Activated CD4-positive, alpha-beta T cell treated with anti-CD3 and anti-CD28 coated beads for 36 hours (primary cell): ENCODE measurements around the gene RAI1. TPM values are rescaled to one million over a fixed set of nuclear protein-coding genes. Genes with fewer than 3 reads are reported as not detected.
A peak's percentile ranks its signal among the peaks of the same experiment; 100 is the strongest.

Source experiments
- ATAC-seq: fragments of 200-7000 bp; cut with Tn5 transposase; one replicate; pipeline ENCODE4 v1.10.0; 2021; ENCODE audit warnings: mild to moderate bottlenecking, moderate library complexity
- CTCF ChIA-PET: fragments of 350-600 bp; sonication (Branson Sonifier 250); formaldehyde crosslinking; loops from one replicate; lab custom pipeline; 2021; ENCODE audit warnings: antibody characterized with exemption; lab: Charles Lee
- POLR2A ChIA-PET: fragments of 350-600 bp; sonication (Branson Sonifier 250); formaldehyde crosslinking; loops from one replicate; lab custom pipeline; 2021; ENCODE audit warnings: antibody characterized with exemption, inconsistent platforms; lab: Charles Lee
- DNase-seq: peaks from one replicate; pipeline ENCODE4 v3.0.0-alpha.2; 2020
- H3K27ac Mint-ChIP-seq: one replicate; pipeline ENCODE4 v1.8.0; 2021; ENCODE audit warnings: mixed read lengths
- H3K27me3 Mint-ChIP-seq: one replicate; pipeline ENCODE4 v1.8.0; 2021; ENCODE audit warnings: mixed read lengths
- H3K36me3 Mint-ChIP-seq: one replicate; pipeline ENCODE4 v1.8.0; 2021; ENCODE audit warnings: low read depth, mixed read lengths
- H3K4me1 Mint-ChIP-seq: one replicate; pipeline ENCODE4 v1.8.0; 2021; ENCODE audit warnings: mixed read lengths
- H3K4me3 Mint-ChIP-seq: one replicate; pipeline ENCODE4 v1.8.0; 2021; ENCODE audit warnings: mild to moderate bottlenecking, moderate library complexity, mixed read lengths
- H3K9me3 Mint-ChIP-seq: one replicate; pipeline ENCODE4 v1.8.0; 2021; ENCODE audit warnings: low read depth, mixed read lengths
- intact Hi-C, 2 experiments: fragments of 100-400 bp; cut with DNase I in 1 of 2; cut with micrococcal nuclease in 1 of 2; formaldehyde crosslinking; loops; one replicate each; pipeline versions ENCODE4 v1.14.2 to v1.15.1; 2022 to 2024; cut with DNase I, micrococcal nuclease
- total RNA-seq, 2 experiments: library from RNA; stranded (reverse); gene quantifications; one replicate each; pipeline ENCODE4 v1.2.3, GENCODE V29; 2021

RAI1 gene
- total RNA-seq, 2 experiments from 2014 or later: 13.6 to 16.4 TPM

- Mint-ChIP-seq H3K36me3 (peaks cover 41% of the 10 kb centered on the region), H3K27me3 (no peaks in the 10 kb centered on the region), H3K4me3 (no peak overlapping the region), H3K27ac (no peak overlapping the region), H3K9me3 (no peaks in the 10 kb centered on the region), H3K4me1 (peaks cover 66% of the 10 kb centered on the region)
- intact Hi-C loops: no loop called here
- DNase-seq: no peak
- no peak for ATAC-seq
- ChIA-PET POLR2A (interaction anchor here (1.2 kb wide), 1 partner anchor 10 kb away, joined by 4 read pairs; no protein-coding TSS in a partner anchor), CTCF (interaction anchor here (0.7 kb wide), 1 partner anchor 1446 kb away, joined by 3 read pairs; no protein-coding TSS in a partner anchor)
These were observed 150.2 kb downstream of the RAI1 start for GRCh38 chr17:17831208-17832031.

- no peak overlapping the region for H3K27ac Mint-ChIP-seq
- no peak for ATAC-seq
- H3K4me1 Mint-ChIP-seq: peaks cover 61% of the 10 kb centered on the region
- no peaks in the 10 kb centered on the region for H3K9me3 Mint-ChIP-seq
- H3K27me3 Mint-ChIP-seq: no peaks in the 10 kb centered on the region
- intact Hi-C loops: no loop called here
- POLR2A ChIA-PET: interaction anchor here (0.6 to 1.2 kb wide), 2 partner anchors 11 to 23 kb away, joined by 3 to 4 read pairs; no protein-coding TSS in a partner anchor
- H3K36me3 Mint-ChIP-seq: peaks cover 39% of the 10 kb centered on the region
- no peak overlapping the region for H3K4me3 Mint-ChIP-seq
- no peak for DNase-seq
- CTCF ChIA-PET: no interaction called here
These were observed 150.7 kb downstream of the RAI1 start for GRCh38 chr17:17832032-17832363.

GRCh38 chr17:17833658-17834357, 152.6 kb downstream of the RAI1 start:
- H3K27me3 Mint-ChIP-seq: no peaks in the 10 kb centered on the region
- peaks cover 64% of the 10 kb centered on the region for H3K4me1 Mint-ChIP-seq
- H3K9me3 Mint-ChIP-seq: no peaks in the 10 kb centered on the region
- H3K27ac Mint-ChIP-seq: peak overlapping the region; percentile 98
- intact Hi-C loops: no loop called here
- peak overlapping the region; percentile 94 for H3K4me3 Mint-ChIP-seq
- ChIA-PET POLR2A (interaction anchor here (0.6 to 1.9 kb wide), 3 partner anchors 9 to 45 kb away, joined by 3 to 9 read pairs (median 4); no protein-coding TSS in a partner anchor), CTCF (interaction anchor here (0.9 to 1.7 kb wide), 6 partner anchors 10 to 152 kb away, joined by 3 to 9 read pairs (median 4); no protein-coding TSS in a partner anchor)
- no peak for ATAC-seq
- H3K36me3 Mint-ChIP-seq: peaks cover 39% of the 10 kb centered on the region
- DNase-seq: no peak

GRCh38 chr17:17834974-17835373, 153.7 kb downstream of the RAI1 start:
- no peaks in the 10 kb centered on the region for H3K9me3 Mint-ChIP-seq
- peaks cover 39% of the 10 kb centered on the region for H3K36me3 Mint-ChIP-seq
- ChIA-PET POLR2A (interaction anchor here (1.3 to 1.9 kb wide), 2 partner anchors 10 to 15 kb away, joined by 4 to 9 read pairs; no protein-coding TSS in a partner anchor), CTCF (interaction anchor here (0.6 to 2.7 kb wide), 4 partner anchors 12 to 153 kb away, joined by 4 to 16 read pairs (median 7); no protein-coding TSS in a partner anchor)
- no peaks in the 10 kb centered on the region for H3K27me3 Mint-ChIP-seq
- intact Hi-C loops: loop anchor here (5.0 kb wide), 3 partner anchors 83 to 793 kb away; partner anchors contain the start of genes MPRIP (in 1 of the 2) and RAI1 (in 1 of the 2)
- no peak for ATAC-seq
- peaks cover 70% of the 10 kb centered on the region for H3K4me1 Mint-ChIP-seq
- H3K27ac Mint-ChIP-seq: peak overlapping the region; percentile 98
- peak overlapping the region; percentile 94 for H3K4me3 Mint-ChIP-seq
- no peak for DNase-seq

- CTCF ChIA-PET: interaction anchor here (0.7 to 2.7 kb wide), 6 partner anchors 14 to 83 kb away, joined by 3 to 16 read pairs (median 6); no protein-coding TSS in a partner anchor
- Mint-ChIP-seq H3K27ac (peak overlapping the region; percentile 98), H3K9me3 (no peaks in the 10 kb centered on the region), H3K4me1 (peaks cover 71% of the 10 kb centered on the region), H3K4me3 (peak overlapping the region; percentile 94), H3K27me3 (no peaks in the 10 kb centered on the region), H3K36me3 (peaks cover 39% of the 10 kb centered on the region)
- peak; percentile 50 for DNase-seq
- intact Hi-C loops: loop anchor here (1.0 to 5.0 kb wide), 13 partner anchors 11 to 793 kb away; partner anchors contain the start of genes ALKBH5 (in 1 of the 2), ATPAF2 (in 1 of the 2), COPS3 (in 1 of the 2) and DRG2 (in 1 of the 2)
- POLR2A ChIA-PET: interaction anchor here (0.7 to 1.9 kb wide), 12 partner anchors 8 to 154 kb away, joined by 3 to 31 read pairs (median 6); partner anchors contain the start of genes DRC3 and TOM1L2
- ATAC-seq: no peak
These were observed 154.4 kb downstream of the RAI1 start for GRCh38 chr17:17835415-17836249.

- ATAC-seq: peak; percentile 74
- Mint-ChIP-seq H3K27ac (peak overlapping the region; percentile 98), H3K4me1 (peaks cover 74% of the 10 kb centered on the region), H3K4me3 (peak overlapping the region; percentile 94), H3K36me3 (peaks cover 36% of the 10 kb centered on the region), H3K9me3 (no peaks in the 10 kb centered on the region), H3K27me3 (no peaks in the 10 kb centered on the region)
- DNase-seq: peak; percentile 99
- intact Hi-C loops: loop anchor here (1.0 to 5.0 kb wide), 13 partner anchors 12 to 794 kb away; partner anchors contain the start of genes ALKBH5 (in 1 of the 2), ATPAF2 (in 1 of the 2), COPS3 (in 1 of the 2) and DRG2 (in 1 of the 2)
- ChIA-PET POLR2A (interaction anchor here (0.6 to 1.9 kb wide), 14 partner anchors 9 to 154 kb away, joined by 3 to 31 read pairs (median 6); partner anchors contain the start of genes DRC3 and TOM1L2), CTCF (interaction anchor here (0.6 to 2.7 kb wide), 9 partner anchors 13 to 153 kb away, joined by 3 to 16 read pairs (median 4); no protein-coding TSS in a partner anchor)
These were observed 155.1 kb downstream of the RAI1 start for GRCh38 chr17:17836250-17836817.

GRCh38 chr17:17836818-17837379, 155.6 kb downstream of the RAI1 start, which contains the start of gene SREBF1:
Gene SREBF1, minus strand, starts transcription at chr17:17836986. Its CDS starts 169 bp downstream, at chr17:17836817.
- no peaks in the 10 kb centered on the region for H3K27me3 Mint-ChIP-seq
- peaks cover 71% of the 10 kb centered on the region for H3K4me1 Mint-ChIP-seq
- peak; percentile 30 for ATAC-seq
- H3K9me3 Mint-ChIP-seq: no peaks in the 10 kb centered on the region
- peak within 1 kb of the TSS; percentile 94 for H3K4me3 Mint-ChIP-seq
- intact Hi-C loops: loop anchor here (1.0 to 5.0 kb wide), 14 partner anchors 12 to 795 kb away; partner anchors contain the start of genes ALKBH5 (in 1 of the 2), ATPAF2 (in 1 of the 2), COPS3 (in 1 of the 2) and DRG2 (in 1 of the 2)
- peak; percentile 85 for DNase-seq
- POLR2A ChIA-PET: interaction anchor here (0.6 to 2.6 kb wide), 15 partner anchors 9 to 341 kb away, joined by 3 to 31 read pairs (median 6); partner anchors contain the start of genes DRC3, RASD1 and TOM1L2
- H3K36me3 Mint-ChIP-seq: peaks cover 36% of the 10 kb centered on the region
- CTCF ChIA-PET: interaction anchor here (0.6 to 2.7 kb wide), 11 partner anchors 12 to 1483 kb away, joined by 3 to 16 read pairs (median 4); no protein-coding TSS in a partner anchor
- peak within 1 kb of the TSS; percentile 98 for H3K27ac Mint-ChIP-seq

GRCh38 chr17:17837380-17837821, 156.1 kb downstream of the RAI1 start:
- ATAC-seq (no peak), DNase-seq (peak; percentile 40)
- intact Hi-C loops: loop anchor here (1.0 to 5.0 kb wide), 5 partner anchors 85 to 795 kb away; partner anchors contain the start of genes COPS3 (in 1 of the 2), MPRIP (in 1 of the 2) and RAI1 (in 1 of the 2)
- H3K4me3 Mint-ChIP-seq: peak overlapping the region; percentile 94
- peaks cover 31% of the 10 kb centered on the region for H3K36me3 Mint-ChIP-seq
- peak overlapping the region; percentile 98 for H3K27ac Mint-ChIP-seq
- H3K9me3 Mint-ChIP-seq: no peaks in the 10 kb centered on the region
- no peaks in the 10 kb centered on the region for H3K27me3 Mint-ChIP-seq
- POLR2A ChIA-PET: interaction anchor here (0.9 to 2.6 kb wide), 4 partner anchors 9 to 341 kb away, joined by 3 to 25 read pairs (median 6); partner anchors contain the start of gene RASD1
- CTCF ChIA-PET: interaction anchor here (0.6 to 2.7 kb wide), 8 partner anchors 11 to 1484 kb away, joined by 3 to 16 read pairs (median 4); no protein-coding TSS in a partner anchor
- H3K4me1 Mint-ChIP-seq: peaks cover 66% of the 10 kb centered on the region
